ENCODE measurements around the gene GRK5. TPM values are rescaled to one million over a fixed set of nuclear protein-coding genes. Genes with fewer than 3 reads are reported as not detected.

GRK5 gene
- total and polyA plus RNA-seq, 3 experiments from 2014 or later = 7.7 to 13.8 (median 13.6) TPM

GRCh38 chr10:119473771-119474170 lies 266.4 kb downstream of the GRK5 start:
- ChIA-PET CTCF (interaction anchor here (1.0 kb wide), 1 partner anchor 29 kb away, joined by 3 read pairs; no protein-coding TSS in a partner anchor), POLR2A (no interaction called here)
- H3K27ac Mint-ChIP-seq = peak overlapping the region in 1 of 8 donors; percentile 70
- Histone ChIP-seq H3K36me3 (ENCODE audit: insufficient read depth, low read length) (no peaks in the 10 kb centered on the region), H3K27ac (ENCODE audit: low read depth, low read length) (no peak overlapping the region), H3K9me3 (ENCODE audit: low read length) (no peaks in the 10 kb centered on the region), H3K4me3 (ENCODE audit: low read length) (no peak overlapping the region), H3K4me1 (ENCODE audit: insufficient read depth, low read length) (peaks cover 20% of the 10 kb centered on the region), H3K27me3 (ENCODE audit: insufficient read depth, low read length, poor library complexity, severe bottlenecking) (no peaks in the 10 kb centered on the region)
- no peak overlapping the region for H3K4me3 Mint-ChIP-seq
- peaks cover 18 to 26% (median 21%) of the 10 kb centered on the region in 3 donors for H3K4me1 Mint-ChIP-seq
- DNase-seq = no peak
- peaks cover 0 to 3% (median 0%) of the 10 kb centered on the region in 3 donors for H3K36me3 Mint-ChIP-seq
- H3K9me3 Mint-ChIP-seq = no peaks in the 10 kb centered on the region
- peaks cover 0 to 3% of the 10 kb centered on the region in 2 donors for H3K27me3 Mint-ChIP-seq

GRCh38 chr10:119474606-119475005 lies 267.2 kb downstream of the GRK5 start:
- peaks cover 26 to 34% (median 27%) of the 10 kb centered on the region in 3 donors for H3K4me1 Mint-ChIP-seq
- peaks cover 0 to 3% (median 0%) of the 10 kb centered on the region in 3 donors for H3K36me3 Mint-ChIP-seq

GRCh38 chr10:119477444-119477843 lies 270.1 kb downstream of the GRK5 start:
- Mint-ChIP-seq H3K27ac (peak overlapping the region in 5 of 8 donors; percentile 15 to 84 (median 59)), H3K4me3 (peak overlapping the region in 3 of 7 donors; percentile 13 to 78 (median 45)), H3K4me1 (peaks cover 27 to 37% (median 30%) of the 10 kb centered on the region in 3 donors), H3K27me3 (peaks cover 0 to 2% of the 10 kb centered on the region in 2 donors), H3K36me3 (peaks cover 0 to 1% (median 0%) of the 10 kb centered on the region in 3 donors), H3K9me3 (no peaks in the 10 kb centered on the region)
- Histone ChIP-seq H3K4me1 (ENCODE audit: insufficient read depth, low read length) (peaks cover 28% of the 10 kb centered on the region), H3K9me3 (ENCODE audit: low read length) (no peaks in the 10 kb centered on the region), H3K36me3 (ENCODE audit: insufficient read depth, low read length) (no peaks in the 10 kb centered on the region), H3K4me3 (ENCODE audit: low read length) (no peak overlapping the region), H3K27ac (ENCODE audit: low read depth, low read length) (no peak overlapping the region), H3K27me3 (ENCODE audit: insufficient read depth, low read length, poor library complexity, severe bottlenecking) (no peaks in the 10 kb centered on the region)
- no peak for DNase-seq
- ChIA-PET POLR2A (interaction anchor here (0.6 to 1.0 kb wide), 3 partner anchors 17 to 64 kb away, joined by 3 read pairs; no protein-coding TSS in a partner anchor), CTCF (interaction anchor here (1.7 kb wide), 1 partner anchor 65 kb away, joined by 7 read pairs; the partner anchor contains the start of gene RGS10)

More at GRCh38 chr10:119474606-119475005, 267.2 kb downstream of the GRK5 start:
- no peak overlapping the region for H3K4me3 Mint-ChIP-seq
- no peaks in the 10 kb centered on the region for H3K9me3 ChIP-seq (ENCODE audit: low read length)
- no peak overlapping the region for H3K4me3 ChIP-seq (ENCODE audit: low read length)
- H3K27me3 ChIP-seq (ENCODE audit: insufficient read depth, low read length, poor library complexity, severe bottlenecking) = no peaks in the 10 kb centered on the region
- no peaks in the 10 kb centered on the region for H3K36me3 ChIP-seq (ENCODE audit: insufficient read depth, low read length)
- H3K4me1 ChIP-seq (ENCODE audit: insufficient read depth, low read length) = peaks cover 28% of the 10 kb centered on the region
- no peak for DNase-seq
- H3K9me3 Mint-ChIP-seq = no peaks in the 10 kb centered on the region
- ChIA-PET CTCF (interaction anchor here (1.0 kb wide), 1 partner anchor 30 kb away, joined by 3 read pairs; no protein-coding TSS in a partner anchor), POLR2A (no interaction called here)
- peaks cover 0 to 3% of the 10 kb centered on the region in 2 donors for H3K27me3 Mint-ChIP-seq
- no peak overlapping the region for H3K27ac ChIP-seq (ENCODE audit: low read depth, low read length)
- peak overlapping the region in 1 of 8 donors; percentile 79 for H3K27ac Mint-ChIP-seq

- Histone ChIP-seq H3K4me1 (ENCODE audit: insufficient read depth, low read length) (peaks cover 28% of the 10 kb centered on the region), H3K36me3 (ENCODE audit: insufficient read depth, low read length) (no peaks in the 10 kb centered on the region), H3K27ac (ENCODE audit: low read depth, low read length) (no peak overlapping the region), H3K4me3 (ENCODE audit: low read length) (no peak overlapping the region), H3K9me3 (ENCODE audit: low read length) (no peaks in the 10 kb centered on the region), H3K27me3 (ENCODE audit: insufficient read depth, low read length, poor library complexity, severe bottlenecking) (no peaks in the 10 kb centered on the region)
- POLR2A ChIA-PET = interaction anchor here (0.5 to 1.0 kb wide), 5 partner anchors 11 to 502 kb away, joined by 3 to 7 read pairs (median 3); no protein-coding TSS in a partner anchor
- Mint-ChIP-seq H3K27me3 (peaks cover 0 to 2% of the 10 kb centered on the region in 2 donors), H3K27ac (peak overlapping the region; percentile 59 to 91 (median 82)), H3K4me3 (peak overlapping the region; percentile 16 to 80 (median 68)), H3K9me3 (no peaks in the 10 kb centered on the region), H3K36me3 (peaks cover 0 to 1% (median 0%) of the 10 kb centered on the region in 3 donors), H3K4me1 (peaks cover 27 to 37% (median 30%) of the 10 kb centered on the region in 3 donors)
- DNase-seq = peak in 3 of 5 donors; percentile 5 to 57 (median 19)
- CTCF ChIA-PET = interaction anchor here (1.0 to 2.4 kb wide), 4 partner anchors 11 to 65 kb away, joined by 3 to 10 read pairs (median 5); partner anchors contain the start of gene RGS10
Measured at GRCh38 chr10:119478111-119478802, 270.9 kb downstream of the GRK5 start.

GRCh38 chr10:119478811-119479341 lies 271.5 kb downstream of the GRK5 start:
- Mint-ChIP-seq H3K4me1 (peaks cover 27 to 37% (median 30%) of the 10 kb centered on the region in 3 donors), H3K9me3 (no peaks in the 10 kb centered on the region), H3K27me3 (peaks cover 0 to 2% of the 10 kb centered on the region in 2 donors), H3K36me3 (peaks cover 0 to under 1% (median 0%) of the 10 kb centered on the region in 3 donors), H3K27ac (peak overlapping the region; percentile 59 to 91 (median 82)), H3K4me3 (peak overlapping the region; percentile 16 to 80 (median 68))
- Histone ChIP-seq H3K4me1 (ENCODE audit: insufficient read depth, low read length) (peaks cover 28% of the 10 kb centered on the region), H3K9me3 (ENCODE audit: low read length) (no peaks in the 10 kb centered on the region), H3K4me3 (ENCODE audit: low read length) (no peak overlapping the region), H3K27ac (ENCODE audit: low read depth, low read length) (no peak overlapping the region), H3K27me3 (ENCODE audit: insufficient read depth, low read length, poor library complexity, severe bottlenecking) (no peaks in the 10 kb centered on the region), H3K36me3 (ENCODE audit: insufficient read depth, low read length) (no peaks in the 10 kb centered on the region)
- POLR2A ChIA-PET = interaction anchor here (0.7 to 0.8 kb wide), 3 partner anchors 9 to 503 kb away, joined by 3 to 7 read pairs (median 3); no protein-coding TSS in a partner anchor
- DNase-seq = peak in 2 of 5 donors; percentile 23 to 34
- CTCF ChIA-PET = interaction anchor here (1.0 to 2.4 kb wide), 4 partner anchors 10 to 64 kb away, joined by 3 to 10 read pairs (median 5); partner anchors contain the start of gene RGS10

- no peaks in the 10 kb centered on the region for H3K36me3 Mint-ChIP-seq
- H3K27ac Mint-ChIP-seq = peak overlapping the region in 4 of 8 donors; percentile 59 to 84 (median 73)
- H3K4me3 Mint-ChIP-seq = peak overlapping the region in 4 of 7 donors; percentile 8 to 80 (median 73)
- H3K9me3 ChIP-seq (ENCODE audit: low read length) = no peaks in the 10 kb centered on the region
- peaks cover 28% of the 10 kb centered on the region for H3K4me1 ChIP-seq (ENCODE audit: insufficient read depth, low read length)
- CTCF ChIA-PET = interaction anchor here (1.3 to 2.4 kb wide), 3 partner anchors 10 to 64 kb away, joined by 3 to 10 read pairs (median 5); no protein-coding TSS in a partner anchor
- no peak overlapping the region for H3K4me3 ChIP-seq (ENCODE audit: low read length)
- H3K27ac ChIP-seq (ENCODE audit: low read depth, low read length) = no peak overlapping the region
- no peaks in the 10 kb centered on the region for H3K36me3 ChIP-seq (ENCODE audit: insufficient read depth, low read length)
- no peaks in the 10 kb centered on the region for H3K9me3 Mint-ChIP-seq
- H3K27me3 Mint-ChIP-seq = peaks cover 0 to 2% of the 10 kb centered on the region in 2 donors
- H3K27me3 ChIP-seq (ENCODE audit: insufficient read depth, low read length, poor library complexity, severe bottlenecking) = no peaks in the 10 kb centered on the region
- H3K4me1 Mint-ChIP-seq = peaks cover 27 to 37% (median 30%) of the 10 kb centered on the region in 3 donors
- POLR2A ChIA-PET = interaction anchor here (0.8 kb wide), 1 partner anchor 9 kb away, joined by 3 read pairs; no protein-coding TSS in a partner anchor
- DNase-seq = no peak
Measured at GRCh38 chr10:119479532-119479931, 272.2 kb downstream of the GRK5 start.

GRCh38 chr10:119480667-119481066 lies 273.3 kb downstream of the GRK5 start:
- peaks cover 0 to 2% of the 10 kb centered on the region in 2 donors for H3K27me3 Mint-ChIP-seq
- CTCF ChIA-PET = interaction anchor here (0.7 to 1.9 kb wide), 5 partner anchors 9 to 273 kb away, joined by 3 to 6 read pairs (median 3); partner anchors contain the start of gene GRK5

More at GRCh38 chr10:119480667-119481066, 273.3 kb downstream of the GRK5 start:
- Mint-ChIP-seq H3K4me3 (no peak overlapping the region), H3K4me1 (peaks cover 27 to 37% (median 30%) of the 10 kb centered on the region in 3 donors), H3K36me3 (no peaks in the 10 kb centered on the region), H3K9me3 (no peaks in the 10 kb centered on the region), H3K27ac (peak overlapping the region in 2 of 8 donors; percentile 37 to 62)
- no peaks in the 10 kb centered on the region for H3K36me3 ChIP-seq (ENCODE audit: insufficient read depth, low read length)
- no peaks in the 10 kb centered on the region for H3K27me3 ChIP-seq (ENCODE audit: insufficient read depth, low read length, poor library complexity, severe bottlenecking)
- H3K4me3 ChIP-seq (ENCODE audit: low read length) = no peak overlapping the region
- no peak overlapping the region for H3K27ac ChIP-seq (ENCODE audit: low read depth, low read length)
- DNase-seq = no peak
- no peaks in the 10 kb centered on the region for H3K9me3 ChIP-seq (ENCODE audit: low read length)
- POLR2A ChIA-PET = no interaction called here
- H3K4me1 ChIP-seq (ENCODE audit: insufficient read depth, low read length) = peaks cover 28% of the 10 kb centered on the region

Data from CD8-positive, alpha-beta memory T cell (primary cell).